ENCODE data around the gene LRRC37A.
"Not testable (repeated sequence)": the region's sequence is repeated elsewhere in the genome, so short reads cannot be mapped to it uniquely, and the experiment has no call there.

GRCh38 chr17:46383118-46383517, 88.2 kb downstream of the LRRC37A start:
- TF ChIP-seq POLR2AphosphoS5 (IDR thresholded peaks at IDR 0.05; ENCODE audit: insufficient read depth, low read depth, low read length); CTCF (IDR thresholded peaks at IDR 0.05; ENCODE audit: extremely low read depth in 1 of 2, insufficient read depth in 1 of 2, low read depth in 1 of 2, low read length in 2 of 2); GATA2 (IDR thresholded peaks at IDR 0.05; ENCODE audit: insufficient read depth, insufficient read length, low read depth, low read length); EZH2 (IDR thresholded peaks at IDR 0.05; ENCODE audit: borderline replicate concordance, low read depth, low read length, severe bottlenecking); MYC (IDR thresholded peaks at IDR 0.05; ENCODE audit: low read depth, low read length): not testable (repeated sequence)
